Measurements from ENCODE around the gene TH. TPM values are rescaled to one million over a fixed set of nuclear protein-coding genes. Genes with fewer than 3 reads are reported as not detected.

Gene TH
- total and polyA plus RNA-seq, 2 of the 8 experiments (the other 6 are each of a cell fraction or from before 2014, with no cell fraction given) = 0.09 TPM; not detected in 1

- Histone ChIP-seq H3K27ac (ENCODE audit: low read depth, low read length) (no peak overlapping the region), H3K23me2 (ENCODE audit: low read depth, low read length) (no peaks in the 10 kb centered on the region), H3K36me3 (ENCODE audit: control insufficient read depth in 2 of 4, insufficient read depth in 4 of 4, low read length in 3 of 4) (no peaks in the 10 kb centered on the region), H3K23ac (ENCODE audit: insufficient read length) (no peak overlapping the region), H2BK120ac (replicated peaks; ENCODE audit: low read depth, low read length) (no peak overlapping the region), H4K20me1 (replicated peaks in 1 of 2; ENCODE audit: control insufficient read depth in 1 of 2, insufficient read depth in 2 of 2, low read length in 2 of 2) (peaks cover 0 to 2% of the 10 kb centered on the region in 2 experiments), H2BK20ac (ENCODE audit: low read length) (no peak overlapping the region), H3K14ac (ENCODE audit: insufficient read length) (no peak overlapping the region), H4K91ac (replicated peaks; ENCODE audit: insufficient read length, low read length) (peak overlapping the region; percentile 37), H3K27me3 (replicated peaks in 1 of 4; ENCODE audit: control insufficient read depth in 3 of 4, extremely low read depth in 1 of 4, insufficient read depth in 3 of 4, low read length in 3 of 4) (peaks cover 0 to 22% (median 6%) of the 10 kb centered on the region in 4 experiments; a peak in 4 of 7 replicates), H3K4me3 (ENCODE audit: extremely low read depth in 1 of 4, insufficient read depth in 2 of 4, low read depth in 3 of 4, low read length in 4 of 4) (no peak overlapping the region), H3K4ac (replicated peaks; ENCODE audit: insufficient read length, low read depth, low read length) (no peak overlapping the region), H3K9me3 (ENCODE audit: insufficient read depth in 2 of 2, low read depth in 1 of 2, low read length in 1 of 2) (no peaks in the 10 kb centered on the region), H3K9ac (replicated peaks in 1 of 4; ENCODE audit: extremely low read depth in 1 of 4, low read depth in 3 of 4, low read length in 3 of 4) (no peak overlapping the region), H2BK12ac (ENCODE audit: low read depth, low read length) (no peak overlapping the region), H3K18ac (ENCODE audit: extremely low read depth, low read length) (no peak overlapping the region; the same call in 1 of the 2 replicates), H2AK5ac (ENCODE audit: low read depth, low read length) (no peak overlapping the region), H4K5ac (ENCODE audit: insufficient read length, low read depth, low read length) (no peak overlapping the region), H4K8ac (ENCODE audit: extremely low read depth, insufficient read depth, low read length) (no peak overlapping the region), H3K4me1 (replicated peaks in 1 of 4; ENCODE audit: control insufficient read depth in 3 of 4, insufficient read depth in 4 of 4, low read length in 3 of 4) (peaks cover 5 to 12% (median 12%) of the 10 kb centered on the region in 4 experiments), H3K4me2 (ENCODE audit: insufficient read depth in 1 of 2, low read depth in 2 of 2, low read length in 2 of 2) (no peak overlapping the region), H3K79me1 (ENCODE audit: low read depth, low read length) (no peaks in the 10 kb centered on the region; the same call in 1 of the 2 replicates), H3K56ac (replicated peaks; ENCODE audit: insufficient read length, low read depth, low read length) (no peak overlapping the region), H2BK15ac (ENCODE audit: low read length) (no peak overlapping the region), H2AFZ (ENCODE audit: low read length) (no peak overlapping the region), H2BK5ac (ENCODE audit: low read depth, low read length) (0 out of 2 replicates have a peak overlapping the region, but pooled peaks have one; percentile 9), H3K79me2 (ENCODE audit: control insufficient read depth in 1 of 2, insufficient read depth in 2 of 2, low read length in 2 of 2) (no peaks in the 10 kb centered on the region)
- ChIA-PET CTCF (ENCODE audit: partially characterized antibody) (interaction anchor here (0.6 to 4.0 kb wide), 7 partner anchors 12 to 635 kb away, joined by 3 to 30 read pairs (median 6); no protein-coding TSS in a partner anchor), POLR2A (ENCODE audit: partially characterized antibody) (interaction anchor here (1.8 kb wide), 1 partner anchor 8 kb away, joined by 4 read pairs; no protein-coding TSS in a partner anchor)
- TF ChIP-seq CTBP2 (IDR thresholded peaks at IDR 0.05; ENCODE audit: borderline replicate concordance, insufficient read depth, insufficient read length, low read length) = no peak
- no peak for TF ChIP-seq ATF3 (IDR thresholded peaks at IDR 0.05; ENCODE audit: insufficient read depth, low read depth, low read length)
- TF ChIP-seq SIN3A (conservative IDR thresholded peaks at IDR 0.05 in 1 of 2, IDR thresholded peaks at IDR 0.05 in 1 of 2; ENCODE audit: low read depth in 1 of 2, low read length in 2 of 2) = no peak
- no peak for TF ChIP-seq EGR1 (IDR thresholded peaks at IDR 0.05; ENCODE audit: borderline replicate concordance, low read depth, low read length)
- TF ChIP-seq BACH1 (IDR thresholded peaks at IDR 0.05; ENCODE audit: low read length) = no peak
- WGBS, 2 experiments (ENCODE audit: extremely low coverage in 1 of 2, insufficient coverage in 1 of 2, insufficient read length in 1 of 2, insufficient replicate concordance in 2 of 2, low coverage in 1 of 2, low lambda C conversion rate in 2 of 2, missing lambda C conversion rate in 1 of 2) = 82% methylated on average over 12 of the region's 16 CpGs; no CpG with 5 or more reads in 1 of the 2 experiments
- DNase-seq (ENCODE audit: low read depth in 1 of 2, low spot score in 2 of 2) (peak in 1 of 2 experiments; percentile 39), FAIRE-seq (no peak)
These were observed 38.9 kb upstream of the TH start for GRCh38 chr11:2210366-2211112.
